GM12878 (cell line): ENCODE measurements around the gene ACTR8.

ENCODE experiments used
- CHD1 ChIP-seq: IDR thresholded peaks from 2 replicates; pipeline ENCODE4 v1.6.1; 2012; ENCODE audit warnings: low read depth, low read length, improper control_type of control experiment
- MYC ChIP-seq: IDR thresholded peaks from 2 replicates; pipeline ENCODE4 v1.6.1; 2011; ENCODE audit warnings: mild to moderate bottlenecking, low read length, moderate library complexity, inconsistent platforms; ENCODE audit not compliant: insufficient read depth, insufficient replicate concordance, insufficient read length, severe bottlenecking
- NR2C1 ChIP-seq: fragments of 450-650 bp; IDR thresholded peaks from 2 replicates; pipeline ENCODE4 v1.6.1; 2017; ENCODE audit warnings: antibody characterized with exemption, mild to moderate bottlenecking, moderate library complexity
- POLR2A ChIP-seq: IDR thresholded peaks from 2 replicates; pipeline ENCODE4 v1.6.1; 2011; ENCODE audit warnings: low read depth, mild to moderate bottlenecking, low read length
- TF ChIP-seq, protein P1 (sequence below): IDR thresholded peaks from 2 replicates; pipeline ENCODE4 v1.6.1; 2011; ENCODE audit warnings: low read depth, low read length, improper control_type of control experiment, borderline replicate concordance
- TF ChIP-seq, protein P2 (sequence below), 3 experiments: IDR thresholded peaks in 2 of 3; conservative IDR thresholded peaks in 1 of 3; 2 replicates each; pipeline ENCODE4 v1.5.1; 2011; ENCODE audit warnings: low read depth in 3 of 3, low read length in 3 of 3, mild to moderate bottlenecking in 3 of 3, control low read depth in 2 of 3, moderate library complexity in 2 of 3, inconsistent platforms in 1 of 3, mixed read lengths in 1 of 3; ENCODE audit not compliant: control insufficient read depth in 2 of 3, insufficient read depth in 1 of 3; ENCODE audit errors: extremely low read depth in 1 of 3

DNA sequence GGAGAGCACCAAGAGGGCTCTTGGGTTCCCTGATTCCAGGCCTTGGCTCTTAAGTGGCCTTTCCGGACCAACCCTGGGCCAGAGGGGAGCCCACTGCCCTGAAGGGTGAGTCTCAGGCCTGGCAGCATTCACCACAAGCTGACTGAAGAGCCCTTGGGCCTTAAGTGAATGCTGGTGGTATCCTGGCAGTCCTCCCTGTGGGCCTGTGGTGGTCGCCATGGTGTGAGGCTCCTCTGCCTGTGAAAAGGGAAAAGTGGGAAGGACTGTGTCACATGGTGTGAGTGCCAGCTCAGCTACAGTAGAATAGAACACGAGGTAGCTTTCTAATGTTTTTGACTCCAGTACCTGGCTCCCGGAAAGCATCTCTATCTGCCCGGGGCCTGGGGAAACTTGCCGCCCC is 51.0 kb downstream of the ACTR8 start:
- no peak for TF ChIP-seq MYC
- TF ChIP-seq, protein P1, sequence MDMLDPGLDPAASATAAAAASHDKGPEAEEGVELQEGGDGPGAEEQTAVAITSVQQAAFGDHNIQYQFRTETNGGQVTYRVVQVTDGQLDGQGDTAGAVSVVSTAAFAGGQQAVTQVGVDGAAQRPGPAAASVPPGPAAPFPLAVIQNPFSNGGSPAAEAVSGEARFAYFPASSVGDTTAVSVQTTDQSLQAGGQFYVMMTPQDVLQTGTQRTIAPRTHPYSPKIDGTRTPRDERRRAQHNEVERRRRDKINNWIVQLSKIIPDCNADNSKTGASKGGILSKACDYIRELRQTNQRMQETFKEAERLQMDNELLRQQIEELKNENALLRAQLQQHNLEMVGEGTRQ = no peak
- TF ChIP-seq, protein P2, sequence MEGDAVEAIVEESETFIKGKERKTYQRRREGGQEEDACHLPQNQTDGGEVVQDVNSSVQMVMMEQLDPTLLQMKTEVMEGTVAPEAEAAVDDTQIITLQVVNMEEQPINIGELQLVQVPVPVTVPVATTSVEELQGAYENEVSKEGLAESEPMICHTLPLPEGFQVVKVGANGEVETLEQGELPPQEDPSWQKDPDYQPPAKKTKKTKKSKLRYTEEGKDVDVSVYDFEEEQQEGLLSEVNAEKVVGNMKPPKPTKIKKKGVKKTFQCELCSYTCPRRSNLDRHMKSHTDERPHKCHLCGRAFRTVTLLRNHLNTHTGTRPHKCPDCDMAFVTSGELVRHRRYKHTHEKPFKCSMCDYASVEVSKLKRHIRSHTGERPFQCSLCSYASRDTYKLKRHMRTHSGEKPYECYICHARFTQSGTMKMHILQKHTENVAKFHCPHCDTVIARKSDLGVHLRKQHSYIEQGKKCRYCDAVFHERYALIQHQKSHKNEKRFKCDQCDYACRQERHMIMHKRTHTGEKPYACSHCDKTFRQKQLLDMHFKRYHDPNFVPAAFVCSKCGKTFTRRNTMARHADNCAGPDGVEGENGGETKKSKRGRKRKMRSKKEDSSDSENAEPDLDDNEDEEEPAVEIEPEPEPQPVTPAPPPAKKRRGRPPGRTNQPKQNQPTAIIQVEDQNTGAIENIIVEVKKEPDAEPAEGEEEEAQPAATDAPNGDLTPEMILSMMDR (IDR thresholded peaks at IDR 0.05 in 2 of 3, conservative IDR thresholded peaks at IDR 0.05 in 1 of 3; ENCODE audit: control insufficient read depth in 2 of 3, extremely low read depth in 1 of 3, insufficient read depth in 1 of 3, low read depth in 3 of 3, low read length in 3 of 3) = no peak
- no peak for TF ChIP-seq POLR2A
- no peak for TF ChIP-seq CHD1
- TF ChIP-seq NR2C1 = no peak
